HepG2 (cell line): Measurements from ENCODE around the gene KIF24. TPM values are rescaled to one million over a fixed set of nuclear protein-coding genes. Genes with fewer than 3 reads are reported as not detected.

Experiments used
- BCL3 ChIP-seq: sonication (generic); formaldehyde crosslinking; IDR thresholded peaks from 2 replicates; pipeline ENCODE4 v1.5.1; 2020; ENCODE audit warnings: mild to moderate bottlenecking, missing genetic modification reagents, moderate library complexity
- FOXM1 ChIP-seq: sonication (generic); formaldehyde crosslinking; IDR thresholded peaks from 2 replicates; pipeline ENCODE4 v1.5.0; 2020; ENCODE audit warnings: missing genetic modification reagents
- HES4 ChIP-seq: sonication (generic); formaldehyde crosslinking; IDR thresholded peaks from 2 replicates; pipeline ENCODE4 v1.9.0; 2021; ENCODE audit warnings: mild to moderate bottlenecking, missing genetic modification reagents, borderline replicate concordance
- MIER3 ChIP-seq: IDR thresholded peaks from 2 replicates; pipeline ENCODE4 v1.6.1; 2016; ENCODE audit warnings: missing compliant biosample characterization, borderline replicate concordance
- POLR2A ChIP-seq, 2 experiments: IDR thresholded peaks; 2 replicates each; pipeline ENCODE4 v1.6.1; 2011; ENCODE audit warnings: low read depth in 2 of 2, low read length in 2 of 2, mild to moderate bottlenecking in 1 of 2, moderate library complexity in 1 of 2; ENCODE audit not compliant: insufficient read depth in 1 of 2
- SALL1 ChIP-seq: sonication (generic); formaldehyde crosslinking; IDR thresholded peaks from 2 replicates; pipeline ENCODE4 v1.8.0; 2022; ENCODE audit warnings: mild to moderate bottlenecking, missing genetic modification reagents
- SAP130 ChIP-seq: IDR thresholded peaks from 2 replicates; pipeline ENCODE4 v1.6.1; 2016; ENCODE audit warnings: low read depth
- STAG1 ChIP-seq: sonication (generic); formaldehyde crosslinking; IDR thresholded peaks from 2 replicates; pipeline ENCODE4 v1.4.0; 2020; ENCODE audit warnings: missing genetic modification reagents
- WIZ ChIP-seq: sonication (generic); formaldehyde crosslinking; IDR thresholded peaks from 2 replicates; pipeline ENCODE4 v1.5.1; 2020; ENCODE audit warnings: mild to moderate bottlenecking, missing genetic modification reagents
- ZBTB38 ChIP-seq: sonication (generic); formaldehyde crosslinking; IDR thresholded peaks from 2 replicates; pipeline ENCODE4 v1.5.1; 2020; ENCODE audit warnings: mild to moderate bottlenecking, missing genetic modification reagents
- ZBTB43 ChIP-seq: sonication (generic); formaldehyde crosslinking; conservative IDR thresholded peaks from 2 replicates; pipeline ENCODE4 v1.4.0; 2020; ENCODE audit warnings: missing genetic modification reagents
- ZBTB49 ChIP-seq: sonication (generic); formaldehyde crosslinking; IDR thresholded peaks from 2 replicates; pipeline ENCODE4 v1.4.0; 2020; ENCODE audit warnings: missing genetic modification reagents, borderline replicate concordance
- ZNF34 ChIP-seq: sonication (generic); formaldehyde crosslinking; IDR thresholded peaks from 2 replicates; pipeline ENCODE4 v1.4.0; 2020; ENCODE audit warnings: mild to moderate bottlenecking, missing genetic modification reagents, borderline replicate concordance
- ZNF557 ChIP-seq: sonication (generic); formaldehyde crosslinking; IDR thresholded peaks from 2 replicates; pipeline ENCODE4 v1.4.0; 2020; ENCODE audit warnings: missing genetic modification reagents
- ZSCAN29 ChIP-seq: sonication (generic); formaldehyde crosslinking; conservative IDR thresholded peaks from 2 replicates; pipeline ENCODE4 v1.4.0; 2020; ENCODE audit warnings: mild to moderate bottlenecking, missing genetic modification reagents
- polyA plus RNA-seq, 8 experiments: library from polyadenylated mRNA; depleted of rRNA in 3 of 8; stranded (reverse) in 7 of 8; unstranded in 1 of 8; fragments of >200 nt; fragmentation: Illumina TruSeq in 4 of 8; extraction: Trizol in 4 of 8; gene quantifications; 2 replicates each; pipeline versions ENCODE4 v1.2.1 to v1.2.3, GENCODE V29; 2011 to 2016; ENCODE audit warnings: low read depth in 4 of 8, missing spikeins in 1 of 8, mixed read lengths in 1 of 8; ENCODE audit not compliant: insufficient read depth in 1 of 8
- total RNA-seq, 5 experiments: library from RNA; depleted of rRNA; stranded (reverse); fragments of >200 nt; fragmentation: Illumina TruSeq; extraction: Trizol; gene quantifications; 2 replicates each; pipeline ENCODE4 v1.2.3, GENCODE V29; 2016; ENCODE audit warnings: low read depth in 1 of 5
- TF ChIP-seq, protein P1 (sequence below): sonication (generic); formaldehyde crosslinking; IDR thresholded peaks from 2 replicates; pipeline ENCODE4 v1.5.0; 2020; ENCODE audit warnings: mild to moderate bottlenecking, missing genetic modification reagents
- TF ChIP-seq, protein P2 (sequence below): IDR thresholded peaks from 2 replicates; pipeline ENCODE4 v1.6.1; 2012; ENCODE audit warnings: inconsistent platforms

KIF24 gene
- total and polyA plus RNA-seq, 2 of the 13 experiments (the other 11 are each of a cell fraction or from before 2014, with no cell fraction given): 1.1 to 3.0 TPM

GRCh38 chr9:34376596-34377403, 47.7 kb upstream of the KIF24 start, which contains the start of gene MYORG (continued):
- TF ChIP-seq ZBTB38: no peak; the same call in 1 of the 2 replicates
- TF ChIP-seq STAG1 (CRISPR knock-in tag): peak; percentile 7; the same call in 1 of the 2 replicates
- 0 out of 2 replicates have a peak, but pooled peaks have one; percentile 34 for TF ChIP-seq ZNF34 (CRISPR knock-in tag)
- TF ChIP-seq ZNF557: 0 out of 2 replicates have a peak, but pooled peaks have one; percentile 21
- no peak for TF ChIP-seq WIZ (CRISPR knock-in tag)
- peak; percentile 38; the same call in 1 of the 2 replicates for TF ChIP-seq MIER3
- peak; percentile 65; the same call in 1 of the 2 replicates for TF ChIP-seq ZSCAN29 (CRISPR knock-in tag)
- TF ChIP-seq, protein P1, sequence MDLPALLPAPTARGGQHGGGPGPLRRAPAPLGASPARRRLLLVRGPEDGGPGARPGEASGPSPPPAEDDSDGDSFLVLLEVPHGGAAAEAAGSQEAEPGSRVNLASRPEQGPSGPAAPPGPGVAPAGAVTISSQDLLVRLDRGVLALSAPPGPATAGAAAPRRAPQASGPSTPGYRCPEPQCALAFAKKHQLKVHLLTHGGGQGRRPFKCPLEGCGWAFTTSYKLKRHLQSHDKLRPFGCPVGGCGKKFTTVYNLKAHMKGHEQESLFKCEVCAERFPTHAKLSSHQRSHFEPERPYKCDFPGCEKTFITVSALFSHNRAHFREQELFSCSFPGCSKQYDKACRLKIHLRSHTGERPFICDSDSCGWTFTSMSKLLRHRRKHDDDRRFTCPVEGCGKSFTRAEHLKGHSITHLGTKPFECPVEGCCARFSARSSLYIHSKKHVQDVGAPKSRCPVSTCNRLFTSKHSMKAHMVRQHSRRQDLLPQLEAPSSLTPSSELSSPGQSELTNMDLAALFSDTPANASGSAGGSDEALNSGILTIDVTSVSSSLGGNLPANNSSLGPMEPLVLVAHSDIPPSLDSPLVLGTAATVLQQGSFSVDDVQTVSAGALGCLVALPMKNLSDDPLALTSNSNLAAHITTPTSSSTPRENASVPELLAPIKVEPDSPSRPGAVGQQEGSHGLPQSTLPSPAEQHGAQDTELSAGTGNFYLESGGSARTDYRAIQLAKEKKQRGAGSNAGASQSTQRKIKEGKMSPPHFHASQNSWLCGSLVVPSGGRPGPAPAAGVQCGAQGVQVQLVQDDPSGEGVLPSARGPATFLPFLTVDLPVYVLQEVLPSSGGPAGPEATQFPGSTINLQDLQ (CRISPR knock-in tag): no peak; the same call in 1 of the 2 replicates
- TF ChIP-seq HES4: no peak
- peak; percentile 77 for TF ChIP-seq SALL1 (CRISPR knock-in tag)
- TF ChIP-seq BCL3 (CRISPR knock-in tag): no peak
- TF ChIP-seq SAP130 (CRISPR knock-in tag): peak; percentile 80
- 0 out of 2 replicates have a peak, but pooled peaks have one; percentile 20 for TF ChIP-seq ZBTB43 (CRISPR knock-in tag)
- no peak for TF ChIP-seq ZBTB49 (CRISPR knock-in tag)
- TF ChIP-seq FOXM1 (CRISPR knock-in tag): no peak
- TF ChIP-seq, protein P2, sequence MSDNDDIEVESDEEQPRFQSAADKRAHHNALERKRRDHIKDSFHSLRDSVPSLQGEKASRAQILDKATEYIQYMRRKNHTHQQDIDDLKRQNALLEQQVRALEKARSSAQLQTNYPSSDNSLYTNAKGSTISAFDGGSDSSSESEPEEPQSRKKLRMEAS: no peak
- peak in 1 of 2 experiments; percentile 71; a peak in 2 of 4 replicates for TF ChIP-seq POLR2A (IDR thresholded peaks at IDR 0.05; ENCODE audit: insufficient read depth in 1 of 2, low read depth in 2 of 2, low read length in 2 of 2)
- TF ChIP-seq, all 625 proteins: peak for 231
